Thymus (tissue), 14 donors: Measurements from ENCODE around the gene NKX1-2. TPM values are rescaled to one million over a fixed set of nuclear protein-coding genes. Genes with fewer than 3 reads are reported as not detected.
A peak's percentile ranks its signal among the peaks of the same experiment; 100 is the strongest.

Source experiments
- DNase-seq, 9 donors: peaks; one replicate each; pipeline ENCODE4 v3.0.0-alpha.2; 2013; ENCODE audit warnings: low spot score in 9 of 9, low read depth in 6 of 9, missing footprints in 1 of 9
- H3K27ac ChIP-seq, 2 donors: one replicate each; pipeline ENCODE4 v1.5.1; 2013; ENCODE audit warnings: control low read depth in 1 of 2, low read depth in 1 of 2, low read length in 1 of 2, mild to moderate bottlenecking in 1 of 2, moderate library complexity in 1 of 2
- H3K27me3 ChIP-seq, 2 donors: one replicate each; pipeline ENCODE4 v1.5.1; 2013; ENCODE audit warnings: low read length in 1 of 2; ENCODE audit not compliant: control insufficient read depth in 2 of 2, insufficient read depth in 1 of 2
- H3K36me3 ChIP-seq, 2 donors: one replicate each; pipeline ENCODE4 v1.5.1; 2013; ENCODE audit warnings: low read length in 1 of 2, mild to moderate bottlenecking in 1 of 2, moderate library complexity in 1 of 2; ENCODE audit not compliant: control insufficient read depth in 2 of 2, insufficient read depth in 2 of 2
- H3K4me1 ChIP-seq, 2 donors: one replicate each; pipeline ENCODE4 v1.5.1; 2013; ENCODE audit warnings: low read length in 2 of 2; ENCODE audit not compliant: control insufficient read depth in 2 of 2, insufficient read depth in 2 of 2
- H3K4me3 ChIP-seq, 2 donors: one replicate each; pipeline ENCODE4 v1.5.1; 2013; ENCODE audit warnings: low read length in 2 of 2, control low read depth in 1 of 2, mild to moderate bottlenecking in 1 of 2
- H3K9me3 ChIP-seq, 2 donors: one replicate each; pipeline ENCODE4 v1.5.1; 2013; ENCODE audit warnings: low read length in 1 of 2, mild to moderate bottlenecking in 1 of 2; ENCODE audit not compliant: control insufficient read depth in 2 of 2, insufficient read depth in 1 of 2
- WGBS: extraction: QIAGEN DNeasy Blood & Tissue Kit; methylation state at CpG from one replicate; pipeline ENCODE4 v1.1.7; 2013; 5-methylcytosine and 5-hydroxymethylcytosine counted together
- long read RNA-seq, 10 donors: transcript quantifications; one replicate each; lab custom pipeline, GENCODE V29; 2026
- polyA plus RNA-seq: library from polyadenylated mRNA; stranded (reverse); fragments of 200-250 nt; gene quantifications from one replicate; pipeline ENCODE4 v1.2.3, GENCODE V29; 2013
- total RNA-seq: library from RNA; stranded (reverse); fragments of 120-200 nt; gene quantifications from one replicate; pipeline ENCODE4 v1.2.4, GENCODE V29; 2013
- donor health status: healthy.

NKX1-2 gene
- total RNA-seq: 0.05 TPM
- polyA plus RNA-seq: 0.05 TPM
- long read RNA-seq, donor 1: 0 reads
- long read RNA-seq, donor 2: 0 reads
- long read RNA-seq, donor 3: 0 reads
- long read RNA-seq, donor 4: 0 reads
- long read RNA-seq, donor 5: 0 reads
- long read RNA-seq, donor 6: 0 reads
- long read RNA-seq, donor 7: 0 reads
- long read RNA-seq, donor 8: 0 reads
- long read RNA-seq, donor 9: 0 reads
- long read RNA-seq, donor 10: 0 reads

DNA sequence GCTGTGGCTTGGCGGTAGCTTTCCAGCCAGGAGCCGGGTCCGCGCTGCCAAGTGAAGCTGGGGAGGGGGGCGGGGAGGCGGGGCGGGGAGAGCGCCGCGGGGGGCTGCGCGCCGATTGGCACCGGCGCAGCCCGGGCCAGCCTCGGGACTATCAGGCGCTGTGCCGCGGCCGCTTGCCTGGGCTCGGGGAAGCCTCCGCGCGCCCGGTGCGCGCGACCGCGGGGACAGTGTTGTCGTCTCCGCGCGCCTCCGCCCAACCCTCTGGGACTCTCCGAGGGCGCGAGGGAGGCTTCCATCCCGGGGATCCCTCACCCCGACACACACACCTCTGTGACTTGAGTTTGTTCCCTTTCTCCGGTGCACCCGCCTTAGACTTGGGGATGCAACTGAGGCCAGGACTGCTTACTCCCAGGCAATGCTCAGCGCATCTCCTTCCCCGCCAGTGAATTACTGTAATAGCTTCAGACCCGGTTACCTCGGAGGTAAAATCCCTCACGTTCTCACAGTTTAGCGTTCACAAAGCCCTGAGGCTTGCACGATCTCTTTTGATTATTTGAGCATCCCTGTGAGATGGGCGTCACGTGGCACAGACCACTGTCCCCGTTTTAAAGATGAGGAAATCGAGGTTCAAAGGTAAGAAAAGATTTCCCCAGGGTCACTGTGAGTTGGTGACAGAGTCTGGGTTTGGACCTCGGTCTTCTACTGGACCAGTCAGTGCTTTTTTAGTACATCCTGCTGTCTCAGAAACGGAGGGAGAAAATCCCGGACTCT, at the start of gene NKX1-2:
Gene NKX1-2, minus strand, starts transcription at position 24 of the 771 bp plus-strand sequence. CDS start 92 bp downstream, outside the sequence.
- 2% methylated on average over 57 of the region's 57 CpGs for WGBS

DNA sequence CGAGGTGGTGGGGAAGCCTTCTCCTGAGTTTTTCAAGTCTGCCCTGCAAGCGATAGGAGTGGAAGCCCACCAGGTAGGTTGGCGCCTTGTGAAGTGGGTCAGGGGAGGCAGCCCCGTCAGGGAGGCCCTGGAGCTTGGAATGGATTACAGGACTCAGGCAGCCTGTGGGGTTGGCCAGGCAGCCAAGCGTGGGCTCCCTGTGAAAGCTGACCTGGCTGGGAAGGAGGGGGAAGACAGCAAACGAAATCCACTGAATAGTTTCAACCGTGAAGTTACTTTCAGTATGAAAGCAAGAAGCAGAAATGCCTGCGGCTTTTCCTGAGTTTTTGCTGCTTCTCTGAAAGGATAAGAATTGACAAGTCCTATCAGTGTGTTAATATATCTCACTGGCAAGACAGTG, 48.2 kb upstream of the NKX1-2 start:
- Histone ChIP-seq H3K36me3 (peaks cover 0 to 4% of the 10 kb centered on the region in 2 donors), H3K4me3 (no peak overlapping the region), H3K4me1 (peaks cover 0 to 9% of the 10 kb centered on the region in 2 donors), H3K27me3 (no peaks in the 10 kb centered on the region), H3K9me3 (no peaks in the 10 kb centered on the region), H3K27ac (no peak overlapping the region)
- no peak for DNase-seq
- 95% methylated on average over 8 of the region's 8 CpGs for WGBS

More for the DNA sequence above, at the start of gene NKX1-2:
- H3K27me3 ChIP-seq: peaks cover 78 to 96% of the 10 kb centered on the region in 2 donors
- no peaks in the 10 kb centered on the region for H3K9me3 ChIP-seq
- no peak for DNase-seq
- no peak within 1 kb of the TSS for H3K4me3 ChIP-seq
- no peak within 1 kb of the TSS for H3K27ac ChIP-seq
- H3K36me3 ChIP-seq: no peaks in the 10 kb centered on the region
- H3K4me1 ChIP-seq: no peaks in the 10 kb centered on the region

DNA sequence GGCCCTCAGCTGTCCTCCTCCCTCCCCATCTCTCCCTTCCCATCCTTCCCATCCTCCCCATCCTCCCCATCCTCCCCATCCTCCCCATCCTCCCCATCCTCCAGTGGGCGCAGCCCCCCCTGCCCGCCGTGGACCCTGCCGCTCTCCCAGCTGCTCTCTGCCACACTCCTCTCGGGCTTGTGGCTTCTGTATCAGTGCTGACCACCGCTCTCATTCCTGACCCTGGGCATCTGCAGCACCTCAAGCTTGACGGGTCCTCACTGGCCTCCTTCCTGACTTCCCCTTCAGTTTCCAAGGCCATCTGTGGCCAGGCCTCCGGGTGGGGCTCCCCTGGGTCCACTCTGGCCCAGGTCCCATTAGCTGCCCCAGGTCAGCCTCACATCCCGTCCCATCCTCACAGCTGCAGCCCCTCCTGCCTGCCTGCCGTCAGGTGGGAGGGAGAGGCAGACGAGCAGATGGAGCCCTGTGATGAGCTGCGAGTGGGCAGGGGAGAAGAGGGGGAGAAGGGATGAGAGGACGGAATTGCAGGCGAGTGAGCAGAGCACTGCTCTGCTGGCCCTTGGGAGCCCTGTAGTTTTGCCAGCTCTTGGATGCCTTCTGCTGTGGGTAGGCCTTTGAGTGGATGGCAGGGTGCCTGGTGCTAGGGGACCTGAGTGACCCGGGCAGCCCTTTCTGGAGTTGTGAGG, 47.5 kb upstream of the NKX1-2 start:
- no peaks in the 10 kb centered on the region for H3K27me3 ChIP-seq
- no peaks in the 10 kb centered on the region for H3K9me3 ChIP-seq
- H3K4me1 ChIP-seq: peaks cover 0 to 9% of the 10 kb centered on the region in 2 donors
- H3K36me3 ChIP-seq: peaks cover 0 to 4% of the 10 kb centered on the region in 2 donors
- DNase-seq: no peak
- no peak overlapping the region for H3K4me3 ChIP-seq
- WGBS: 91% methylated on average over 15 of the region's 15 CpGs
- no peak overlapping the region for H3K27ac ChIP-seq

DNA sequence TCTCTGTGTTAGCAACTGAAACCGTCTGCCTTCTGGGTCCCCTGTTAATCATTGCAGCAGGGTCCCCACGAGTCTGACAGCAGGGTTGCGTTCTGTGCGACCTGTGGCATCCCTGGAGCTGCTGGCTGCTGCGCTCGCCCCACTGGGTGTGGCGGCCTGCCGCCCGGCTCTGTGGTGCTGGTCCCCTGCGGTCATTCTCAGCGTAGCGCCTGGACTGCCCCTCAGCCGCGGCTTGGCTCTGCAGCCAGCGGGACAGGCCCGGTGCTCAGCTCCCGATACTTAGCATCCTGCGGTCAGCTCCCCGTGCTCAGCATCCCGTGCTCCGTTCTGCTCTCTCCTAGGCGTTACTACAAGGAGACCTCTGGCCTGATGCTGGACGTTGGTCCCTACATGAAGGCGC, 46.8 kb upstream of the NKX1-2 start:
- 97% methylated on average over 24 of the region's 24 CpGs for WGBS
- DNase-seq: no peak

DNA sequence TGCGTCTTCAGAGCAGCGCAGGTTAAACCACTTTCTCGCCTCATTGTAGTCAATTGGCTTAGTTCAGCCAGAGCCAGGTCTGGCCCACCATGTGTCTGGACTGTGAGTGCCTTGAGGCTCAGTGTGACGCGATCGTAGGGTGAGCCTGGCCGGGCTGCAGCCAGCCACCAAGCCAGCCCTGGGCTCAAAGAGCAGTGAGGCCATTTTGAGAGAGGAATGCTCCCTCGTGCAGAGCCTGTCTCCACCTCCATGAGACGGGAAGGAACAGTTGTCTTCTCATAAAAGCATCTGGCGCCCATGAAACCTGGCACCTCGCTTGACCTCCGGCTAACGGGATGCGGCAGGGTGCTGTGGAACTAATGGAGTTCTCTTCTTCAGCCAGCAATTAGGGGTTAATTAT, 46.3 kb upstream of the NKX1-2 start:
- no peaks in the 10 kb centered on the region for H3K9me3 ChIP-seq
- H3K27me3 ChIP-seq: no peaks in the 10 kb centered on the region
- DNase-seq: no peak
- no peak overlapping the region for H3K4me3 ChIP-seq
- H3K27ac ChIP-seq: no peak overlapping the region
- H3K4me1 ChIP-seq: peaks cover 0 to 9% of the 10 kb centered on the region in 2 donors
- peaks cover 0 to 4% of the 10 kb centered on the region in 2 donors for H3K36me3 ChIP-seq
- WGBS: 98% methylated on average over 14 of the region's 14 CpGs

More for the DNA sequence above, 46.8 kb upstream of the NKX1-2 start:
- H3K9me3 ChIP-seq: no peaks in the 10 kb centered on the region
- no peak overlapping the region for H3K4me3 ChIP-seq
- peaks cover 0 to 4% of the 10 kb centered on the region in 2 donors for H3K36me3 ChIP-seq
- no peaks in the 10 kb centered on the region for H3K27me3 ChIP-seq
- H3K4me1 ChIP-seq: peaks cover 0 to 9% of the 10 kb centered on the region in 2 donors
- no peak overlapping the region for H3K27ac ChIP-seq

DNA sequence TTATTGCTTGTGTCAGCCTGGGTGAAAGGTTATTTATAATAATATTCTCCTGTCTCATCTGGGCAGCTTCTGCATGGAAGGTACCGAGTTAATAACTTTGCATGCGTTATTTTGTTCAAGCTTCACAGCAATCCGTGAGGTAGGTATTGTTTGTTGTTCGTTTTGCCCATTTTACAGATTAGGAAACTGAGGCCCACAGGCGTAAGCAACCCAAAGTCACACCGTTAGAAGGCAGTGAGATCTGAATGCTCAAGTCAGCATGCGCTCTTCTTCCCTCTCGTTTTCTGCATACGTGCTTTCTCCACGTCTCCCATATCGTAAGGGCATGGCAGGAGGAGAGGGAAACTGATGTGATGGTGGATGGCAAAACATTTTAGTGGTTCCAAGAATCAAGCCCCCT, 45.9 kb upstream of the NKX1-2 start:
- no peak overlapping the region for H3K4me3 ChIP-seq
- WGBS: 92% methylated on average over 11 of the region's 11 CpGs
- no peak for DNase-seq
- no peaks in the 10 kb centered on the region for H3K27me3 ChIP-seq
- H3K4me1 ChIP-seq: peaks cover 0 to 9% of the 10 kb centered on the region in 2 donors
- no peaks in the 10 kb centered on the region for H3K9me3 ChIP-seq
- no peak overlapping the region for H3K27ac ChIP-seq
- peaks cover 0 to 2% of the 10 kb centered on the region in 2 donors for H3K36me3 ChIP-seq

DNA sequence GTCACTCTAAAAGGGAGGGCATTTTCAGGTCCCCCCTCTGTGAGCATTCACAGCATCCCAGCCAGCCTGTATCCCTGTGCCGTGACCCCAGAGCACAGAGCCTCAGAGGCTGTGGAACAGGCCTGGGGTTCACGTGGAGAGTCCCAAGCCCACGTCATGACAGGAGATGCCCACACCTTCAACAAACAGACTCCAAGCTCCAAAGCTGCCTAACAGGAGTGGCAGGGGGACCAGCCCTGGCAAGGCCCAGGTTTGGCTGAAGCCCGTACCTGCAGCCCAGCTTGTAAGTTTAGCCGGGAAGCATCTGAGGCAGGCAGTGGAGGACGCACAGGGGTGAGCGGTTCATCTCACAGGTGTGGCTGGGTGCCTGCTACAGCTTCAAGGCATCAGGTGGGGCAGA, 45.3 kb upstream of the NKX1-2 start:
- no peaks in the 10 kb centered on the region for H3K27me3 ChIP-seq
- H3K9me3 ChIP-seq: no peaks in the 10 kb centered on the region
- no peaks in the 10 kb centered on the region for H3K36me3 ChIP-seq
- H3K27ac ChIP-seq: no peak overlapping the region
- 96% methylated on average over 7 of the region's 7 CpGs for WGBS
- no peak for DNase-seq
- H3K4me1 ChIP-seq: peaks cover 0 to 9% of the 10 kb centered on the region in 2 donors
- H3K4me3 ChIP-seq: no peak overlapping the region

DNA sequence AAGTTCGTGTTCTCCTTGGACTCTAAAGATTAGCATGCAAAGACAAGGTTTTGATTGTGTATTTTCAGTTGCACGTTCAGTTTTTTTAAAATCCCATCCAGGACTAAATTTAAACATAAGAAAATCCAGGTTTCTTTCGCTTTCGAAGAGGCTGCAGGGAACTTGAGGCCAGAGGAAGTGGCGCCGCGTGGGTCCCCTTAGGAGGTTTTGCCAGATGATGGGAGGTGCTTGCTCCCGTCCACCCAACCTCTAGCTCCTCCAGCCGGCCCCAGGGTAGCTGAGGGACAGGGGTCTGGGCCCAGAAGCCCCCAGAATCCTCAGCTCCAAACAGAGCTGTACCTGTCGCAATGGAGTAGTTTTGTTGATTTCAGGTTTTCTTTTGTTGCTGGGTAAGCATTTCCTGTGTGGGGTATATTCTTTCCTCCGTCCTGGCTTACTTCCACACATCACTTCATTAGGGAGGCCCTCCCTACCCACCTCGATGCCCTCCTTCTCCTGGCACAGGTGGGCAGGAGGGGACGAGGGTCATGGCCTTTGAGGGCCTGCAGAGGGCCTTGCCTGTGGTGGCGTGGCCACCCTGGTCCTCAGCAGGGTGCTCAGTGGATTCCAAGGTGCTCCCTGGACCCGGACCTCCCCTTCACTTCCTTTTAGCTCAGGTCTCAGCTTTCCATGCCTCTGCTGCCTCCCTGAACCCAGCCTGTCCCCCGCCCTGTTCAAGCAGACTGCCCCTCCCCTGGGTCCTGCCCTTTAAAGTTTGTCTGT, 44.4 kb upstream of the NKX1-2 start:
- H3K36me3 ChIP-seq: no peaks in the 10 kb centered on the region
- peak in 1 of 9 donors; percentile 42 for DNase-seq
- peaks cover 0 to 9% of the 10 kb centered on the region in 2 donors for H3K4me1 ChIP-seq
- H3K27ac ChIP-seq: no peak overlapping the region
- H3K9me3 ChIP-seq: no peaks in the 10 kb centered on the region
- H3K4me3 ChIP-seq: no peak overlapping the region
- WGBS: 35% methylated on average over 16 of the region's 16 CpGs
- H3K27me3 ChIP-seq: no peaks in the 10 kb centered on the region
